NB4 (cell line): Measurements from ENCODE around the gene ATG2B.

Experiments
- CTCF ChIP-seq: IDR thresholded peaks from one replicate; pipeline ENCODE4 v1.5.1; 2012; ENCODE audit warnings: low read depth, low read length
- MAX ChIP-seq: IDR thresholded peaks from 2 replicates; pipeline ENCODE4 v1.6.1; 2011; ENCODE audit warnings: low read depth, low read length
- MYC ChIP-seq: IDR thresholded peaks from 2 replicates; pipeline ENCODE4 v1.6.1; 2011; ENCODE audit warnings: low read depth, low read length
- POLR2A ChIP-seq: IDR thresholded peaks from 2 replicates; pipeline ENCODE4 v1.6.1; 2011; ENCODE audit warnings: mild to moderate bottlenecking; ENCODE audit not compliant: insufficient read length; ENCODE audit errors: extremely low read depth

- TF ChIP-seq CTCF (no peak), MYC (no peak), POLR2A (no peak), MAX (no peak)
Measured at GRCh38 chr14:96405677-96406076, 42.5 kb upstream of the ATG2B start.
